Measurements from ENCODE around the gene ACP3. TPM values are rescaled to one million over a fixed set of nuclear protein-coding genes. Genes with fewer than 3 reads are reported as not detected.
"Not testable (repeated sequence)": the region's sequence is repeated elsewhere in the genome, so short reads cannot be mapped to it uniquely, and the experiment has no call there.

ACP3 gene
- total RNA-seq: 8.3 TPM

GRCh38 chr3:132317229-132317948 lies at the start of gene ACP3:
ACP3 (plus strand) TSS chr3:132317407; CDS start chr3:132317457, 50 bp downstream.
- DNase-seq: peak; percentile 81

GRCh38 chr3:132268956-132269355 lies 48.3 kb upstream of the ACP3 start:
- DNase-seq: no peak

- no peak for DNase-seq
Observed at GRCh38 chr3:132273036-132273435, 44.2 kb upstream of the ACP3 start.

- DNase-seq: no peak
Observed at GRCh38 chr3:132276228-132276906, 40.8 kb upstream of the ACP3 start.

- DNase-seq: no peak
Observed at GRCh38 chr3:132279030-132279429, 38.2 kb upstream of the ACP3 start.

GRCh38 chr3:132283440-132283839 lies 33.8 kb upstream of the ACP3 start:
- peak; percentile 46 for DNase-seq

GRCh38 chr3:132283916-132284405 lies 33.2 kb upstream of the ACP3 start:
- no peak for DNase-seq

GRCh38 chr3:132284781-132285619 lies 32.2 kb upstream of the ACP3 start:
- DNase-seq: no peak

- no peak for DNase-seq
Observed at GRCh38 chr3:132285620-132285945, 31.6 kb upstream of the ACP3 start.

- no peak for DNase-seq
Observed at GRCh38 chr3:132286035-132286434, 31.2 kb upstream of the ACP3 start.

GRCh38 chr3:132288357-132288756 lies 28.9 kb upstream of the ACP3 start:
- no peak for DNase-seq

GRCh38 chr3:132289316-132289715 lies 27.9 kb upstream of the ACP3 start:
- DNase-seq: no peak

- no peak for DNase-seq
Observed at GRCh38 chr3:132290833-132291232, 26.4 kb upstream of the ACP3 start.

GRCh38 chr3:132292042-132292441 lies 25.2 kb upstream of the ACP3 start:
- DNase-seq: no peak

GRCh38 chr3:132293251-132293650 lies 24.0 kb upstream of the ACP3 start:
- no peak for DNase-seq

GRCh38 chr3:132294906-132295305 lies 22.3 kb upstream of the ACP3 start:
- no peak for DNase-seq

GRCh38 chr3:132303336-132304201 lies 13.6 kb upstream of the ACP3 start:
- DNase-seq: not testable (repeated sequence)

- DNase-seq: not testable (repeated sequence)
Observed at GRCh38 chr3:132304351-132304750, 12.9 kb upstream of the ACP3 start.

GRCh38 chr3:132310057-132310456 lies 7.2 kb upstream of the ACP3 start:
- not testable (repeated sequence) for DNase-seq

GRCh38 chr3:132311316-132311715 lies 5.9 kb upstream of the ACP3 start:
- DNase-seq: no peak

- DNase-seq: peak; percentile 84
Observed at GRCh38 chr3:132311841-132312240, 5.4 kb upstream of the ACP3 start.

GRCh38 chr3:132315851-132316250 lies 1.4 kb upstream of the ACP3 start:
- DNase-seq: no peak

Measured in tongue (tissue), 2 donors.